RKO (cell line): ENCODE data around the gene GFAP.

ENCODE experiments used
- DNase-seq: peaks from one replicate; pipeline ENCODE4 v3.0.0-alpha.2; 2016; ENCODE audit warnings: low spot score

The GFAP gene

DNA sequence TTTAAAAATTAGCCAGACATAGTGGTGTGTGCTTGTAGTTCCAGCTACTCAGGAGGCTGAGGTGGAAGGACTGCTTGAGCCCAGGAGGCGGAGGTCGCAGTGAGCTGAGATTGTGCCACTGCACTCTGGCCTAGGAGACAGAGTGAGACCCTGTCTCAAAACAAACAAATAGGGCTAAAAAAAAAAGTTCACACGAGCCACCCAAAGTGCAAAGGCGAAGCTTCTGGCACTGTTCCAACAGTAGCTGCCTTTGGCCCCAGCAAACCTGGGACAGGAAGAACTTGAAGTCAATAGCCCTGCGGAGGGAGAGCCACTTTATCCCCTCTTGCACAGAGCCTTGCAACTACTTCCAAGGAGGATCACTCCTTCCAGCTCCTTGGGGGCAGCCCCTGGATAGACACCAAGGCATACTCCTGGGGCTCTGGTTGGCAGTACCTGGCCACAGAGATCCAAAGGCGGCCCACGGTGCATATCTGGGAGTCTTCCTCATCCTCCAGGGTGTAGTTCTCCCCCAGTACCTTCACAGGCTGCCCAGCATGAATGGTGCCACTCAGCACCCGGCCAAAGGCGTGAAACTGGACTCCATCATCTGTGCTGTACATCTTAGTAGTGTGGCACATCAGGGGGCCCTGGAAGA lies 52.9 kb downstream of the GFAP start:
- no peak for DNase-seq

DNA sequence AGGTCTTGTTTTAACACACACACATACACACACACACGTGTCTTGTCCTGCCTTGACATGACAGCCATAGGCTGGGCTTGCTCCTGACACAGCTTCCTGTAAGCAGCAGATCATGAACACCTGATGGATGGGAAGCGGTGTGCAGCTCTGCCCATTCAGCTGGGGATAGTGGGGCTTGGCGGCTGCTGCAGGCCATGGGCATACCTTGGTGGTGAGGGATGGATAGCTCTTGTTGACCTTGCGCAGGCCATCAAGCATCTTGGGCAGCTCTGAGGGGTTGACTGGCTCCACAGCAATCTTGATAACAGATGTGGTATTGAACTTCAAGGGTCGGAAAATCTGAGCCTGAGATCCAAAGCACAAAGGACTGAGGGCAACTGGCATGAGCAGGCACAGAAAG lies 55.6 kb downstream of the GFAP start:
- no peak for DNase-seq

DNA sequence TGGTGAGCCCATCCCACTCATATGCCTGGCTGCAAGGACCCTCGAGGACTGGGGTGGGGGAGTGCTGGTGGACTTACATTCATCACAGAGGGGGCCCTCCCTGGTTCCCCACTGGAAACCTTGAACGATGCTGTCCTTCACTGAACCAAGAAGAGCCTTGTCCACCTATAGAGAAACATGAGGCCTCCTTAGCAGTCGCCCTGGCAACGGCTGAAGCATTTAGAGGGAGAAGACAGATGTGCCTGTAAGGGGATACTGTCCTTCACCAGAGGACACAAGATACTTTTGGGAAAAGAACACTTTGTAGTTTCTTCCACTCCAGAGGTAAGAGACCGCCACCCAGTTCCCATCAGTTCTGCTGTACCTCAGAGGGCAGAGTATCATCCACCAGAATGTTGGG lies 61.1 kb downstream of the GFAP start:
- DNase-seq: no peak
